Activated naive CD4-positive, alpha-beta T cell (primary cell): ENCODE data around the gene IER2.
"Not testable (repeated sequence)": the region's sequence is repeated elsewhere in the genome, so short reads cannot be mapped to it uniquely, and the experiment has no call there.

Experiments
- DNase-seq, 4 experiments: peaks; one replicate each; lab custom pipeline; 2025; lab: John Stamatoyannopoulos, UW

Gene IER2

GRCh38 chr19:13138916-13139198 is 11.4 kb upstream of the IER2 start:
- no peak for DNase-seq

DNA sequence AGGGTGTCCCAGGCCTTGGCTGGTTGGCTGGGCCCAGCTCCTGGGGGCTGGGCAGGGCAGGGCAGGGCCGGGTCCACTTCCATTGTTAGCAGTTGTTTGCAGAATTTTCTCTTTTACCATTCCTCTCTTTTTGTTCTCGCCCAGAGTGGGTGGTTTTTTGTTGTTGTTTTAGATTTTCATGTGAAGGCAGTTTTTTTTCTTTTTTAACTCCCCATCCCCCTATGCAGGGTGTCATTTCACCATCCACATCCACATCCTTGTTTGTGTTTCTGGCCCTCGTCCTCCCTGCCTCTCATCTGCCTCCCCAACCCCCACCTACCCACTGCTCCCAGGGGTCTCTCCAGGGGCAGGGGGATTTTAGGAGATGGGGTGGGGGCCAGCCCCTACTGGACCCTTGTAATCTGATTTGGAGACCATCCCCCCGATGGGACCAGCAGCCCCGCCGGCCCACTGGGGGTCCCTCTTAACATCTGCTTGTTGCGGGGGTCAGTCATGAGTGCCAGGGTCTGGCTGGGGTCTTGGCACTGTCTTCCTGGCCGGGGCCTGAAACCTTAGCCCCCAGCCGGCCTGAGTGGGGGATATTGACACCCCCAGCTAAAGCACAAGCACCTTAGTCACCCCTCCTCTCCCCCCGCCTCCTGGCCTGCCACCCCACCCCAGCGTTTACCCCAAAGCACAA is 10.4 kb upstream of the IER2 start:
- DNase-seq: no peak

- no peak for DNase-seq
These were observed 3.2 kb upstream of the IER2 start for GRCh38 chr19:13146763-13147563.

DNA sequence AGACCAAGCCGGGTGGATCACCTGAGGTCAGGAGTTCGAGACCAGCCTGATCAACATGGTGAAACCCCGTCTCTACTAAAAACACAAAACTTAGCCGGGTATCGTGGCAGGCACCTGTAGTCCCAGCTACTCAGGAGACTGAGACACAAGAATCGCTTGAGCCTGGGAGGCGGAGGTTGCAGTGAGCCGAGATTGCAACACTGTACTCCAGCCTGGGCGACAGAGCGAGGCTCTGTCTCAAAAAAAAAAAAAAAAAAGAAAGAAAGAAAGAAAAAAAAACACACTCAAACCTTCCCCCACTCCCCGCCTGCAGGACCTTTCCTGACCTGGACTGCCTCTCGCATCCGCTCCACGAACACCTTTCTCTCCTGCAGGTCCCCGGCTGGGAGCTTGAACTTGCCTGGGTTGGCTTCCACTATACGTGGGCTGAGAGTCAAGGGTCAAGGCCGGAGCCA is 1.0 kb upstream of the IER2 start:
- DNase-seq: not testable (repeated sequence)

DNA sequence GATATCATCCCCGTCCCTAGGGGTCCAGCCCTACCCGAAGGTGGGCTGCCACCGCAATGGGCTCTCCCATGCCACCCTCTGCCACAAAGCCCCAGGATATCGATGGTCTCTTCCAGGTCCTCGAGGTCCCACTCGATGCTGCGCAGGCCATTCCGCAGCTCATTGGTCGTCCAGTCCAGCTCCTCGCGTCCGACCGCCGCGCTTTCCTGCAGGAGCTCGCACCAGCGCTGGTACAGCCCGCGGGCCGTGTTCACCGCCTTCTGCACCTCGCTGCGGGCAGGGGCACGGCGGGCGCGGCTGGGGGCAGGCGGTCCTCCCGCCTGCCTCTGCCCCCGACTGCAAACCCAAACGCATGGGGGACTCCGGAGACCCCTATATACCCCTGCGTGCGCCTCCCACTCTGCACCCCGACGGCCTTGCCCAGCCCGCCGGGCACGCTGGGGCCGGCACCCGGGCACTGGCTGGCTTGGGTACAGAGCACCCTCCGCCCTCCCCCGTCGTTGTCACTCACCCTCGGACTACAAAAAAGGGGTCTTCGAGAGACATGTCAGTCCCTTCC is 504 bp upstream of the IER2 start:
- peak in 2 of 4 experiments; percentile 36 to 52 for DNase-seq

GRCh38 chr19:13150931-13151604 is 857 bp downstream of the IER2 start:
- DNase-seq: no peak

DNA sequence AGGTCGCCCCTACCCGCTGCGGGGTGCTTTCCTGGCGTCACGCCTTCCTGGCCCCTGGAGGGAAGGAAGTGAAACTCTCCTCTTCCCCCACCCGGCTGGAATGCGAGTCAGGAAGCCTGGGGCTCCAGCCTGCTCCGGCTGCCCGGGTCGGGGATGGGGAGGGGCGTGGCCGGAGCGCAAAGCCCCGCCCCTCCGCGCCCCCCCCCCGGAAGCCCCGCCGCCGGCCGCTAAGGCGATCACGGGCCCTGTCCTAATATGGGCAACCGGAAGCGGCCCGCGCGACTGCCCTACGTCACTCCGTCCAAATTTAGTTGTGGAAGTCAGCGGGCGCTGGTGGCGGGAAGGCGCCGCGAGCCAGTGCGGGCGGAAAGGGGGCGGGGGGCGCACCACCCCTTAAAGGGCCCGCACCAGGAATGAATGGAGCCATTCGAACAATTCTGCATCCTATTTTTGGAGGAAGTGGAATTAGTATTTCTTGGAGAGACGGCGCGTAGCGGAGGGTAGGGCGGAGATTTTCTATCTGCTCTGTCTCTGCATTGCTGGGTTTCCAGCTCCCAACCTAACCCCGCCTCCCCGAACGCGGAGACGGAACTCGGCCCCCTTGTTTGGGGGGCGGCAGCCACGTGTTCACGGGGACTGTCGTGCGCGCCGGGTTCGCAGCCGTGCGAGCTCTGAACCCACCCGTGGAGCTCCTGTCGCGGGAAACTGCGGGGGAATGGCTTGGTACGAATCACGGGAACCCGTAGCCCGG is 1.6 kb downstream of the IER2 start:
- peak; percentile 89 to 95 (median 92) for DNase-seq

DNA sequence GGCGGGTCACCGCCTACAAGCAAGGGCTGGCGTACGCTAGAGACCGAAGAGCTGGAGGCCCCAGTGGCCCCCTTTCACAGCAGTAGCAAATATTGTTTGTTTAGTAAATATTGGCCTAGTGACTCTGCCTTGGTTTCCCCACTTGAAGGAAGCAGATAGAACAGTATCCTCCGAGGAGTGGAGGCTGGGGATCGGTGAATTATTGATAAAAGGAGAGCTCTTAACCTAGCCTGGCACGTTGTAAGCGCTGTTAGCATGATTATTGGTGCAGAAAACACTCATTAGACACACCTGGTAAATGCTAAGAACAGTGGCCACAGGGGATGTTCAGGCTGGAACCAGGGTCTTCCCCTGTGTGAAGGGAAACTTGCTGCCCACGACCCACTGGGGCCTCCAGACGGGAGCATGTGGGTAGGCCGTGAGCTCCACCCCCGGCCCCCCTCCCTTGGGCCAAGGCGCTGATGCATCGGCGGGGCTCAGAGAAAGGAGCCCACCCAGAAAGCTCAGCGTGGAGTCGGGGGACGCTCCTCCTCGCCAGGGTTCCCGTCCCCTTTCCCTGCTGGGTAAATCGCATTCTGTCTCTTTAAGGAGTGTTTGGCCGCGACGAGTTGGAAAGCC is 2.3 kb downstream of the IER2 start:
- no peak for DNase-seq

GRCh38 chr19:13152974-13153568 is 2.9 kb downstream of the IER2 start:
- peak; percentile 89 to 97 (median 94) for DNase-seq

- peak in 2 of 4 experiments; percentile 23 to 44 for DNase-seq
These were observed 3.5 kb downstream of the IER2 start for GRCh38 chr19:13153569-13154240.

GRCh38 chr19:13154241-13154778 is 4.1 kb downstream of the IER2 start:
- DNase-seq: peak in 2 of 4 experiments; percentile 17 to 28

DNA sequence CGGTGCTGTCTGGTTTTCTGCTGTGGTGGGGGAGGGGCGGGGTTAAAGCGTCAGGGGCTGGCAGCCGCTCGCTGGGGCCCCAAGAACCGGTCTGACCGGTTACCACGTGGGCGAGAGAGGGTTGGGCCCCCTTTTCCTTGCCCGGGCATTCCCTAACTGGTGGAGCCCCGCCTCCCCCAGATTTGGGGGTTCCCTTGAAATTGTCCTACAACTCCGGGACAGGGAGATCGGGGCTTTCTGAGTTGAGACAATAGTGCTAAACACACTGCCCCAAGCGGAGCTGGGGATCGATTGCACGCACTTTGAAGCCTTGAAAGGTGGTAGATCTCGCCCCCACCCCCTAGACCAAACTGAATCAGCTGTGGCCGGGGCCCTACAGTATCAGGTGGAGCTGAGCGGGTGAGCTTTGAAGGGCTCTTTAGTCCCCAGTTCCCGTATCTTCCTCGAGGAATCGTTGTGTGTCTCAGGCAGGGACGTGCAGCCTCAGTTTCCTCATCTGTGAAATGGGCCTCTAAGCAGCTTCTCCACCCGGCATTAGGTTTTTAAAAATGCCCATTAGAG is 4.8 kb downstream of the IER2 start:
- peak; percentile 37 to 68 (median 54) for DNase-seq

DNA sequence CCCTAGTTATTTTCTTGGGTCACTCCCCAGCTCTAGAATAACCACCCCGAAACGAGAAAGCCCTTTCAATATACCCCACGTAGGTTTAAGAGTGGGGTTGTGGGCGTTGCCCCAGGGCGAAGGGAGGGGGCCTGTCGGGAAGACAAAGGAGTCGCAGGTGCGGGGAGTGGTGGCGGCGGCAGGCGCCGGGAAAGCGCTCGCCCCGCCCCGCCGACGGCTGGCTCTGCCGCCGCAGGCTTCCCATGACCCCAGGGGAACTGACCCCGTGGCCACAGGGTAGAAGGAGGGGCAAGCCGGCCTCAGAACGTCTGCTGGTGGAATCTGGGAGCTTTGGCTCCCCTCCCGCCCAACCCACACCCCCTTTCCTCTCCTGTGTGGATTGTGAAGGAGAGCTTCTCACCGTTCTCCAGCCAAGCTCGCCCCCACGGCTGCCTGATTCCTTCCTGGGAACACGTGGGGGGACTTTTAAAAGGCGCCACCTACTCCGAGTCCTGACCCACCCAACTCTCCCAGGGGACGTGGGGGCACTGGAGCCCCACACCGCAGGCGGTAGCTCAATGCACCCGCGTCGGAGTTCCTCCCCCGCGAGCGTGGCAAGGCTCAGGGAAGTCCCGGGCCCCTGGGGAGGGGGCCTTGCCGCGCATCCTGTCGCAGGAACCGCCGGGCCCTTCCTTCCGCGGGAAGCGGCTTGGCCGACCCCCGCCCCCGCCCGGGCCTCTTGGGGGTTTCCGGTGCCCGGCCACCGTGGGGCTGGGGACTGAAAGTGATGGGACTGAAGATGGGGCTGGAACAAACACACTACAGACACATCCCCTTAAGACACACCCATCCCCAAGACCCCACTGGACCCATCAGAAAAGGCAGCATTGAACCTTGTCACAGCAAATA is 5.5 kb downstream of the IER2 start:
- peak; percentile 15 to 72 (median 41) for DNase-seq

- DNase-seq: no peak
These were observed 9.5 kb downstream of the IER2 start for GRCh38 chr19:13159713-13160112.

DNA sequence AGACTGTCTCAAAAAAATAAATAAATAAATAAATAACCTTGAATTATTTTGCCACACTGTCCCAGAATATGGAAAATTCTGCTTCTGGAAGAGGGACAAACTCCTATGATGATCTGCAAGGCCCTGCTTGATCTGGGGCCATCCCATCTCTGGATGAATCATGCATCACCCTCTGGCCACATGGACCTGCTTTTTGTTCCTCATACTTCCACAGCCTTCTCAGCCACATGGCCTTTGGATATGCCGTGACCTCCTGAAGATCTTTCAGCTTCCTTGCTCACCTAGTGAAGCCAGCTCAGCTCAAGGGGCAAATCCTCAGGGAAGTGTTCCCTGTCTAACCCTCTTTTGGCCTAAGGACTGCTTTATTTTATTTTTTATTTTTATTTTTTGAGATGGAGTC is 10.3 kb downstream of the IER2 start:
- no peak for DNase-seq

- peak; percentile 19 to 67 (median 51) for DNase-seq
These were observed 12.8 kb downstream of the IER2 start for GRCh38 chr19:13162724-13163608.

GRCh38 chr19:13163609-13164342 is 13.6 kb downstream of the IER2 start:
- DNase-seq: peak in 1 of 4 experiments; percentile 41
